ENCODE results near the gene MMAB.

DNA sequence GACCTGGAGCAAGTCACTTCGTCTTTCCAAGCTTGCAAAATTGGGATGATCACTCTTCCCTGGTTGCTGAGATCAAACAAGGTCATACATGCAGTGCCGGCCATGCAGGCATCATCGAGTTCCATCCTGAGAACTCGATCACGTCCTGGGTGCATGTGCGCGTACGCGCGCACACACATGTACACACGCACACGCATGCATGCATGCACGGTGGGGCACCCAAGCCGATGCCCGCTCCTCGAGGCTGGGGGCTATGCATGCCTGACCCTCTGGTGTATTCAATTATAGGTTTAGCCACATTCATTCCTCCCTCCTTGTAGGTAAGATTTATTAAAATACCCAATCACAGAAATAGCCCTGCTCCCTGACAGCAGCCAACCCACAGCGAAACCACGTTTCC, 26.0 kb downstream of the MMAB start:
- TF ChIP-seq, protein P1, sequence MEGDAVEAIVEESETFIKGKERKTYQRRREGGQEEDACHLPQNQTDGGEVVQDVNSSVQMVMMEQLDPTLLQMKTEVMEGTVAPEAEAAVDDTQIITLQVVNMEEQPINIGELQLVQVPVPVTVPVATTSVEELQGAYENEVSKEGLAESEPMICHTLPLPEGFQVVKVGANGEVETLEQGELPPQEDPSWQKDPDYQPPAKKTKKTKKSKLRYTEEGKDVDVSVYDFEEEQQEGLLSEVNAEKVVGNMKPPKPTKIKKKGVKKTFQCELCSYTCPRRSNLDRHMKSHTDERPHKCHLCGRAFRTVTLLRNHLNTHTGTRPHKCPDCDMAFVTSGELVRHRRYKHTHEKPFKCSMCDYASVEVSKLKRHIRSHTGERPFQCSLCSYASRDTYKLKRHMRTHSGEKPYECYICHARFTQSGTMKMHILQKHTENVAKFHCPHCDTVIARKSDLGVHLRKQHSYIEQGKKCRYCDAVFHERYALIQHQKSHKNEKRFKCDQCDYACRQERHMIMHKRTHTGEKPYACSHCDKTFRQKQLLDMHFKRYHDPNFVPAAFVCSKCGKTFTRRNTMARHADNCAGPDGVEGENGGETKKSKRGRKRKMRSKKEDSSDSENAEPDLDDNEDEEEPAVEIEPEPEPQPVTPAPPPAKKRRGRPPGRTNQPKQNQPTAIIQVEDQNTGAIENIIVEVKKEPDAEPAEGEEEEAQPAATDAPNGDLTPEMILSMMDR (IDR thresholded peaks at IDR 0.05): no peak
- no peak for TF ChIP-seq POLR2A (IDR thresholded peaks at IDR 0.05)
